Subcutaneous abdominal adipose tissue (tissue), 5 donors: ENCODE measurements around the gene CLBA1.

Source experiments
- H3K27ac ChIP-seq: one replicate; pipeline ENCODE4 v1.7.0; 2013; ENCODE audit warnings: low read depth, mild to moderate bottlenecking, inconsistent platforms, low read length, moderate library complexity
- H3K27me3 ChIP-seq, 5 donors: one replicate each; pipeline ENCODE4 v1.7.0; 2013; ENCODE audit warnings: low read length in 5 of 5, inconsistent platforms in 1 of 5; ENCODE audit not compliant: control insufficient read depth in 5 of 5, insufficient read depth in 4 of 5
- H3K36me3 ChIP-seq, 5 donors: one replicate each; pipeline ENCODE4 v1.7.0; 2013; ENCODE audit warnings: low read length in 5 of 5; ENCODE audit not compliant: control insufficient read depth in 5 of 5, insufficient read depth in 5 of 5
- H3K4me1 ChIP-seq, 5 donors: one replicate each; pipeline ENCODE4 v1.7.0; 2013; ENCODE audit warnings: low read length in 5 of 5, mild to moderate bottlenecking in 3 of 5, moderate library complexity in 1 of 5; ENCODE audit not compliant: control insufficient read depth in 5 of 5, insufficient read depth in 5 of 5
- H3K4me3 ChIP-seq, 5 donors: one replicate each; pipeline ENCODE4 v1.7.0; 2013; ENCODE audit warnings: low read length in 5 of 5, low read depth in 1 of 5
- H3K9ac ChIP-seq, 5 donors: one replicate each; pipeline ENCODE4 v1.7.0; 2013; ENCODE audit warnings: low read length in 5 of 5, mild to moderate bottlenecking in 4 of 5, moderate library complexity in 3 of 5
- H3K9me3 ChIP-seq, 5 donors: one replicate each; pipeline ENCODE4 v1.7.0; 2013; ENCODE audit warnings: low read length in 5 of 5; ENCODE audit not compliant: control insufficient read depth in 5 of 5
- donor health status: healthy.
- donor health status: healthy.
- donor health status: healthy.
- donor health status: healthy.
- donor health status: healthy.

Gene CLBA1

GRCh38 chr14:104980611-104981531, 4.7 kb upstream of the CLBA1 start:
- H3K27ac ChIP-seq, result no peak overlapping the region
- peaks cover 0 to 11% (median 3%) of the 10 kb centered on the region in 5 donors for H3K27me3 ChIP-seq
- H3K9me3 ChIP-seq, result no peaks in the 10 kb centered on the region
- H3K4me1 ChIP-seq, result peaks cover 7 to 32% (median 24%) of the 10 kb centered on the region in 5 donors
- H3K9ac ChIP-seq, result no peak overlapping the region
- H3K4me3 ChIP-seq, result no peak overlapping the region
- no peaks in the 10 kb centered on the region for H3K36me3 ChIP-seq

- Histone ChIP-seq H3K9ac (no peak overlapping the region), H3K36me3 (no peaks in the 10 kb centered on the region), H3K27me3 (peaks cover 0 to 5% (median 0%) of the 10 kb centered on the region in 5 donors), H3K27ac (no peak overlapping the region), H3K9me3 (no peaks in the 10 kb centered on the region), H3K4me1 (peaks cover 7 to 33% (median 26%) of the 10 kb centered on the region in 5 donors), H3K4me3 (no peak overlapping the region)
Measured at GRCh38 chr14:104981699-104982541, 3.7 kb upstream of the CLBA1 start.

- Histone ChIP-seq H3K4me1 (peaks cover 5 to 30% (median 21%) of the 10 kb centered on the region in 5 donors), H3K27ac (no peak overlapping the region), H3K9me3 (no peaks in the 10 kb centered on the region), H3K27me3 (peaks cover 0 to 3% (median 0%) of the 10 kb centered on the region in 5 donors), H3K4me3 (no peak overlapping the region), H3K9ac (no peak overlapping the region), H3K36me3 (no peaks in the 10 kb centered on the region)
Measured at GRCh38 chr14:104982548-104983230, 2.9 kb upstream of the CLBA1 start.

- Histone ChIP-seq H3K9me3 (no peaks in the 10 kb centered on the region), H3K4me3 (no peak overlapping the region), H3K9ac (no peak overlapping the region), H3K27ac (no peak overlapping the region), H3K4me1 (peaks cover 4 to 28% (median 18%) of the 10 kb centered on the region in 5 donors), H3K27me3 (no peaks in the 10 kb centered on the region), H3K36me3 (no peaks in the 10 kb centered on the region)
Measured at GRCh38 chr14:104983231-104983721, 2.3 kb upstream of the CLBA1 start.

GRCh38 chr14:104984056-104984894, 1.3 kb upstream of the CLBA1 start:
- Histone ChIP-seq H3K27ac (no peak overlapping the region), H3K4me3 (peak overlapping the region in 1 of 5 donors; percentile 77), H3K9me3 (no peaks in the 10 kb centered on the region), H3K27me3 (no peaks in the 10 kb centered on the region), H3K4me1 (peaks cover 4 to 23% (median 13%) of the 10 kb centered on the region in 5 donors), H3K9ac (no peak overlapping the region), H3K36me3 (no peaks in the 10 kb centered on the region)

GRCh38 chr14:104986487-104987164, 1.0 kb downstream of the CLBA1 start:
- H3K27ac ChIP-seq, result peak overlapping the region; percentile 41
- peak overlapping the region in 4 of 5 donors; percentile 68 to 80 (median 73) for H3K4me3 ChIP-seq
- H3K9ac ChIP-seq, result peak overlapping the region in 4 of 5 donors; percentile 66 to 74 (median 69)

GRCh38 chr14:104989236-104989950, 3.8 kb downstream of the CLBA1 start:
- H3K27ac ChIP-seq, result no peak overlapping the region
- H3K36me3 ChIP-seq, result peaks cover 0 to 33% (median 19%) of the 10 kb centered on the region in 5 donors
- no peaks in the 10 kb centered on the region for H3K27me3 ChIP-seq
- no peak overlapping the region for H3K4me3 ChIP-seq
- peak overlapping the region in 1 of 5 donors; percentile 4 for H3K9ac ChIP-seq
- H3K9me3 ChIP-seq, result no peaks in the 10 kb centered on the region
- peaks cover 4 to 16% (median 13%) of the 10 kb centered on the region in 5 donors for H3K4me1 ChIP-seq

More at GRCh38 chr14:104986487-104987164, 1.0 kb downstream of the CLBA1 start:
- no peaks in the 10 kb centered on the region for H3K9me3 ChIP-seq
- H3K27me3 ChIP-seq, result no peaks in the 10 kb centered on the region
- H3K4me1 ChIP-seq, result peaks cover 4 to 16% (median 13%) of the 10 kb centered on the region in 5 donors
- H3K36me3 ChIP-seq, result peaks cover 0 to 5% (median 2%) of the 10 kb centered on the region in 5 donors

GRCh38 chr14:104989951-104990303, 4.3 kb downstream of the CLBA1 start:
- Histone ChIP-seq H3K36me3 (peaks cover 0 to 36% (median 19%) of the 10 kb centered on the region in 5 donors), H3K27me3 (no peaks in the 10 kb centered on the region)

More at GRCh38 chr14:104989951-104990303, 4.3 kb downstream of the CLBA1 start:
- Histone ChIP-seq H3K4me1 (peaks cover 4 to 16% (median 13%) of the 10 kb centered on the region in 5 donors), H3K9me3 (no peaks in the 10 kb centered on the region), H3K4me3 (no peak overlapping the region), H3K9ac (peak overlapping the region in 1 of 5 donors; percentile 4), H3K27ac (no peak overlapping the region)
